Duodenal mucosa (tissue), 2 donors: ENCODE data around the gene IFNLR1.

Experiments used
- H3K27ac ChIP-seq: one replicate; pipeline ENCODE4 v1.7.0; 2013; ENCODE audit warnings: low read depth, low read length
- H3K27me3 ChIP-seq, 2 donors: one replicate each; pipeline ENCODE4 v1.7.0; 2013; ENCODE audit warnings: low read length in 2 of 2, control low read depth in 1 of 2; ENCODE audit not compliant: insufficient read depth in 2 of 2, control insufficient read depth in 1 of 2
- H3K36me3 ChIP-seq, 2 donors: one replicate each; pipeline ENCODE4 v1.7.0; 2013; ENCODE audit warnings: low read length in 2 of 2, control low read depth in 1 of 2; ENCODE audit not compliant: insufficient read depth in 2 of 2, control insufficient read depth in 1 of 2
- H3K4me1 ChIP-seq, 2 donors: one replicate each; pipeline ENCODE4 v1.7.0; 2013; ENCODE audit warnings: low read length in 2 of 2, control low read depth in 1 of 2; ENCODE audit not compliant: insufficient read depth in 2 of 2, control insufficient read depth in 1 of 2
- H3K4me3 ChIP-seq, 2 donors: one replicate each; pipeline ENCODE4 v1.7.0; 2013; ENCODE audit warnings: low read length in 2 of 2, low read depth in 1 of 2
- H3K9ac ChIP-seq, 2 donors: one replicate each; pipeline ENCODE4 v1.7.0; 2013; ENCODE audit warnings: low read length in 2 of 2, low read depth in 1 of 2
- H3K9me3 ChIP-seq, 2 donors: one replicate each; pipeline ENCODE4 v1.7.0; 2013; ENCODE audit warnings: low read length in 2 of 2, control low read depth in 1 of 2; ENCODE audit not compliant: control insufficient read depth in 1 of 2

IFNLR1 gene

DNA sequence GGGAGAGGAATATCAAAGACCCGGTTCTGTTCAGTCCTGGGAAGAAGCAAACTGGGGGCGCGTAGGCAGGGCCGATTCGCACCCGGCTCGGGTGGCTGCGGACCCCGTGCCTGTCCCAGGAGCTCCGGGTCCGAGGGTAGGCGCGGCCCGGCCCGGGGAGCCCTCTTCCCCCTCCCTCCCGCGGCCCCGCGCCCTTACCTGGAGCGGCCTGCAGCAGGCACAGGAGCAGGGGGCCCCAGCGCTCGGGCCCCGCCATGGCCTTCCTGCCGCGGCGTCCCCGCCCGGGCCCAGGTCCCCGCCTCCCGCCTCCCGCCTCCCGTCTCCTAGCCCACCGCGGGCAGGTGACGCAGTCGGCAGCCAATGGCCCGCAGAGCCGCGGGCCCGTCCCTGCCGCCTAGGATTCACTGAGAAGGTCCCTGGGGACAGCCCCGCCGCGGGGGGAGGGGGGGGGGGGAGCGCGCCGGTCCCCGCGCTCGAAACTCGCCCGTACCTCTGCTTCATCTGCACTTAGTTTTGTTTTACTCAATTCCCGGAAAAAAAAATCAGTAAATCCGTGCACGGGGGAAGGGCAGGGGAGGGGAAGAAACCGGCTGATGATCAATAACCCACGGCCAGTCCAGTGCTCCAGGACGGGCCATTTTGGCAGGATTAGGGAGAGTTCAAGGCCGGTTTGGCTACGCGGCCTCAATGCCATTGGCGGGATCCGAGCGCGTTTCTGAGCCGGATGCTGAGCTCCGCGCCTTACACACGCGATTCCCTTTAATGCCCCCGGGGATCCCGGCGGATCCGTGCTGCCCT, at the start of gene IFNLR1:
Gene IFNLR1 (minus strand): TSS at position 297 of the 798 bp plus-strand sequence. CDS start 41 bp downstream, at position 256.
- Histone ChIP-seq H3K9me3 (no peaks in the 10 kb centered on the region), H3K27ac (peak within 1 kb of the TSS; percentile 0), H3K27me3 (no peaks in the 10 kb centered on the region), H3K4me1 (peaks cover 25 to 44% of the 10 kb centered on the region in 2 donors), H3K9ac (peak within 1 kb of the TSS; percentile 81 to 86), H3K36me3 (no peaks in the 10 kb centered on the region), H3K4me3 (peak within 1 kb of the TSS; percentile 79 to 82)

DNA sequence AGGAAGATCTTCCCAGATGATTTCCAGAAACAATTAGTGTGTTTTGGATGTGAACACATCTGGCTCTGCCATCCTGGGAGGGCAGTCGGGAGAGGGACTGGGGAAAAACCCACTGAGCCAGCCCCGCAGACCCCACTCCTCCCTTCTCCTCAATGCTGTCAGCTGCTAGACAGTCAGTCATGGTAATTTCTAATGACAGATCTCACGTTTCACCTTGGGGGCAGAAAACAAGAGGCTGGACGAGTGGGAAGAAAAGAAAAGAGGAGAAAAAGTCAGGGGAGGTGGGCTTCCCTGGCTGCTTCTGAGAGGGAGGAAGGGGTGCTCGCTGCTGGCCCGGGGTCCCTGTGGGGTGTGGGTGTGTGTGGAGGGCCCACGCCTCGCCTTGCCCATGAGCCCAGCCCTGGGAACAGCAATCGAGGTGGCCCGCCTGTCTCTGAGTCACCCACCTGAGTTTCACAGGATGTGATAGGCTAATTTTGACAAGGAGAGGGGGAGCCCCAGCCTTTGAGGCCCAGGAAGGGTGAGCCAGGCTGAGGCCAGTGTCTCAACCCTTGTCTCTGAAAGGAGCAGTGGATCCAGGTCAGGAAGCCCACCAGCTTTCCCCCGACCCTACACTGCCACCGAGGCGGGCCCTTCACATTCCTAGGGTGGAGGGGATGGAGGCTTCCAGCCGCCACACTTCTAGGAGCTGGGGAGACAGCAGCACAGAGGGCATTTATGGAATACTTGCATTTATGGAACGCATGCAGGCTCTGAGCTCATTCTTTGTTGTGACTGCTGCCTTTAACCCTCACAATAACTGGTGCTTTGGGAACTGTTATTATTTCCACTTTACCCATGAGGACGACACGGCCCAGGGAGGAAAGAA, 49.1 kb upstream of the IFNLR1 start:
- H3K4me3 ChIP-seq: no peak overlapping the region
- H3K9ac ChIP-seq: no peak overlapping the region
- no peak overlapping the region for H3K27ac ChIP-seq

DNA sequence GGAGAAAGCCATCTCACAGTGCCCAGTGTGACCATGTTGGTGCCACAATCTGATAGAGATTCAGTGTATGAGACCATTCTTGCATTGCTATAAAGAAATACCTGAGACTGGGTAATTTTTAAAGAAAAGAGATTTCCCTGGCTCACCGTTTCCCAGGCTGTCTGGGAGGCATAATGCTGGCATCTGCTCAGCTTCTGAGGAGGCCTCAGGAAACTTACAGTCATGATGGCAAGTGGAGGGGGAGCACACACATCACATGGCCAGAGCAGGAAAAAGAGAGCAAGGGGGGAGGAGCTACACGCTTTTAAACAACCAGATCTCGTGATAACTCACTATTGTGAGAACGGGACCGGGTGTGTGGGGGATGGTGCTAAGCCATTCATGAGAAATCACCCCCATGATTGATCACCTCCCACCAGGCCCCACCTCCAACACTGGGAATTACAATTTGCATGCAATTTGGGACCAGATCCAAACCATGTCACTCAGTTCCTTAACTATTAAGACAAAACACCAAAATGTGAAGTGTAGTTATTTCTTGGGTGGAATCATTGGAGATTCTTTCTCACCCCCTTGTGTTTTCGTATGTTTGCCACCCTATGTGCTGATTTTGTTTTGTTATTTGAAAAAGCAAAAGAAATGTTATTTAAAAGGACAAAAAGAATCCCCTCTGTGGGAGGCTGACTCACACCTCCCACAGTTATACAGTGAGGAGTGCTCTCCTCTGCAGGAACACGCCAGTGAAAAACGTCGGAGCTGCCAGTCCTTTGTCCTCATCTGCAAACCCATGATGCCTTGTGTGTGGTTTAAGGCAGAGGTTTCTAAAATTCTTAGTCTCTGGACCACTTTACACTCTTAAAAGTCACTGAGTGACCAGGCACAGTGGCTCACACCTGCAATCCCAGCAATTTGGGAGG, 46.9 kb upstream of the IFNLR1 start:
- H3K36me3 ChIP-seq: no peaks in the 10 kb centered on the region
- no peaks in the 10 kb centered on the region for H3K9me3 ChIP-seq
- no peak overlapping the region for H3K9ac ChIP-seq
- H3K27ac ChIP-seq: no peak overlapping the region
- peaks cover 11 to 12% of the 10 kb centered on the region in 2 donors for H3K4me1 ChIP-seq
- no peaks in the 10 kb centered on the region for H3K27me3 ChIP-seq
- H3K4me3 ChIP-seq: no peak overlapping the region

More for the DNA sequence above, 49.1 kb upstream of the IFNLR1 start:
- Histone ChIP-seq H3K36me3 (no peaks in the 10 kb centered on the region), H3K27me3 (no peaks in the 10 kb centered on the region), H3K9me3 (no peaks in the 10 kb centered on the region), H3K4me1 (peaks cover 11 to 12% of the 10 kb centered on the region in 2 donors)

DNA sequence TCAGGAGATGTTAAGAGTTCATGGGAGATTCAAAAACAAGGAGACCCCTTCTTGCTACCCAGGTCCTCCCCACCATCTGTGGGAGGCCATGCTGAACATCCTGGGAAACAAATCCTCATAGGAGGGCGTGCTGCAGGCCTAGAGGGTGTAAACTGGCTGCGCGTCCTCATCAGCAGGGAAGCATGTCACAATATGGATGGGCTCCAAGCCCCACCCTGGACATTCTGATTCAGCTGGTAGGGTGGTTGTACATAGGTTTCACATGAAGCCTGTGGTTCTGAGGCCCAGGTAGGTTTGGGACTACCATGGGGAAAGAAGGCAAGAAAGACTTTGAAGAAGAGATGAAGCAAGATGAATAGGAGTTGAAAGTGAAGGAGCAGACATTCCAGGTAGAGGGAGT, 44.6 kb upstream of the IFNLR1 start:
- no peaks in the 10 kb centered on the region for H3K36me3 ChIP-seq
- no peaks in the 10 kb centered on the region for H3K27me3 ChIP-seq
- no peak overlapping the region for H3K27ac ChIP-seq
- H3K9ac ChIP-seq: no peak overlapping the region
- no peak overlapping the region for H3K4me3 ChIP-seq
- no peaks in the 10 kb centered on the region for H3K9me3 ChIP-seq
- H3K4me1 ChIP-seq: peaks cover 5 to 9% of the 10 kb centered on the region in 2 donors

DNA sequence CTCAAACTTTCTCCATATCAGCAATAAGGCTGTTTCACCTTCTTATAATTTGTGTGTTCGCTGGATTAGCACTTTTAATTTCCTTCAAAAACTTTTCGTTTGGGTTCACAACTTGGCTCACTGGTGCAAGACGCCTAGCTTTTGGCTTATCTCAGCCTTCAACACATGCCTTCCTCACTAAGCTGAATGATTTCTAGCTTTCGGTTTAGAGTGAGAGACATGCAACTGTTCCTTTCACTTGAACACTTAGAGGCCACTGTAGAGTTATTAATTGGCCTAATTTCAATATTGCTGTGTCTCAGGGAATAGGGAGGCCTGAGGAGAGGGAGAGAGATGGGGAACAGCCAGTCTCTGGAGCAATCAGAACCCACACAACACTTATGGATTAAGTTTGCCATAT, 41.2 kb upstream of the IFNLR1 start:
- Histone ChIP-seq H3K9me3 (no peaks in the 10 kb centered on the region), H3K36me3 (no peaks in the 10 kb centered on the region), H3K4me3 (no peak overlapping the region), H3K4me1 (peaks cover 6 to 8% of the 10 kb centered on the region in 2 donors), H3K27ac (no peak overlapping the region), H3K9ac (no peak overlapping the region), H3K27me3 (no peaks in the 10 kb centered on the region)

DNA sequence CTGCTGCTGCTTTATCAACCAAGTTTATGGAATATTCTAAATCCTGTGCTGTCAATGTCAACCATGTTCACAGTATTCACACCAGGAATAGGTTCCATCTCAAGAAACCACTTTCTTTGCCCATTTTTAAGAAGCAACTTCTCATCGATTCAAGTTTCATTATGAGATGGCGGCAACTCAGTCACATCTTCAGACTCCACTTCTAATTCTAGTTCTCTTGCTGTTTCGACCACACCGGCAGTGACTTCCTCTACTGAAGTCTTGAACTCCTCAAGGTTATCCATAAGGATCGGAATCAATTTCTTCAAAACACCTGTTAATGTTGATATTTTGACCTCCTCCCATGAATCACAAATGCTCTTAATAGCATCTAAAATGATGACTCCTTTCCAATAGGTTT, 39.7 kb upstream of the IFNLR1 start:
- Histone ChIP-seq H3K36me3 (no peaks in the 10 kb centered on the region), H3K9ac (no peak overlapping the region), H3K9me3 (no peaks in the 10 kb centered on the region), H3K27me3 (no peaks in the 10 kb centered on the region), H3K4me3 (no peak overlapping the region), H3K27ac (no peak overlapping the region), H3K4me1 (peaks cover 15 to 22% of the 10 kb centered on the region in 2 donors)

DNA sequence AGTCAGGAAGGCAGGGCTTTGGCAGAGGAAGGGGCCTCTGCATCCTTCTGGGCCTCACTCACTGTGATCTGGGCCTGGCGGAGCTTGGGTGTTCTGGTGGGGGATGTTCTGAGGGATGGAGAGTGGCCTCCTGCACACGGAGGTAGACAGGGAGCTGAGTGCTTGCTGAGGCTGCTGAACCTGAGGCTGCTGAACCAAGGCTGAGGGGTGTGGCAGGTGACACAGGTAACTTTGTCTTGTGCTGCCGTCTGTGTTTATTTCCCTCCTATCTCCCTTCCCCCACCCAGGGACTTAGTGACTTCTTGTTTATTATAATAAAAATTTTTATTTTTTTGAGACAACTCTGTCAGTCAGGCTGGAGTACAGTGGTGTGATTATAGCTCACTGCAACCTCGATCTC, 37.7 kb upstream of the IFNLR1 start:
- Histone ChIP-seq H3K36me3 (no peaks in the 10 kb centered on the region), H3K4me3 (no peak overlapping the region), H3K4me1 (peaks cover 15 to 22% of the 10 kb centered on the region in 2 donors), H3K9ac (no peak overlapping the region), H3K27ac (no peak overlapping the region), H3K9me3 (no peaks in the 10 kb centered on the region), H3K27me3 (no peaks in the 10 kb centered on the region)

DNA sequence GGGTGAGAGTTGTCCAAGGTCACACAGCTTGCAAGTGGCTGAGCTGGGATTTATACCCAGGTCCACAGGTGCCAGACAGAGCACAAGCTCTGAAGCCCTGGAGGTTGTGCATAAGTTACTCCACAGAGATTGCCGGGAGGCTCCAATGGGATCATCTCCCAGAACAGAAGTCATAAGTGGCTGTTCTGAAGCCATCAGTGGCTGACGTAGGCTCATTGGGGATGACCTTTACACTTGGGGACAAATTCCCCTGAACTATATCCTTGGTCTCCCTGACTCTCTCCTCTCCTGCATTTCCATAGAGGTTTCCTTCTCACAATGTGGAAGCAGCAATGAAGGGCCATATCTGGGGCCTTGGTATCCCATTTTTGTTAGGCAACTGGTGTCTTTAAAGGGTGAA, 37.0 kb upstream of the IFNLR1 start:
- Histone ChIP-seq H3K36me3 (no peaks in the 10 kb centered on the region), H3K4me1 (peaks cover 15 to 22% of the 10 kb centered on the region in 2 donors), H3K27ac (no peak overlapping the region)

DNA sequence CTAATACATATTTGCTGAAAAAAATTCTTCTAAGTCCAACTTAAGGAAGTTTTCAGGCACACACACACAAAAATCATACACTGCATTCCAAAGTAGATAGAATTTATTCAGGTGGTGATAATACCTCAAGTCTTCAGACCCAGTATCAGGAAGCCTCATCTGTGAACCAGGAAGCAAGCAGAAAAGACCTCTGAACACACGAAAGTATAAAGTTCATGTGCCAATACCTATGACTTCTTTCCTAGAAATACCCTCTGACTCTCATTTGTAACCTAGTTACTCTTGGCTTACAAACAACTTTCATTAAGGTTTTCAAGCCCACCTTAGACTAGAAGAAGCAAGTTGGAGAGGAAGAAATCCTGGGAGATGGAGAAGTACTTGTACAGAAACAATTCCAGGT, 35.7 kb upstream of the IFNLR1 start:
- Histone ChIP-seq H3K27me3 (no peaks in the 10 kb centered on the region), H3K4me3 (no peak overlapping the region), H3K4me1 (peaks cover 15 to 22% of the 10 kb centered on the region in 2 donors), H3K36me3 (no peaks in the 10 kb centered on the region), H3K9ac (no peak overlapping the region), H3K9me3 (no peaks in the 10 kb centered on the region), H3K27ac (no peak overlapping the region)

More for the DNA sequence above, 37.0 kb upstream of the IFNLR1 start:
- Histone ChIP-seq H3K27me3 (no peaks in the 10 kb centered on the region), H3K9ac (no peak overlapping the region), H3K9me3 (no peaks in the 10 kb centered on the region), H3K4me3 (no peak overlapping the region)
